Activated naive CD8-positive, alpha-beta T cell (primary cell): ENCODE data around the gene GEMIN4.
"Not testable (repeated sequence)": the region's sequence is repeated elsewhere in the genome, so short reads cannot be mapped to it uniquely, and the experiment has no call there.

Source experiments
- H3K27ac Mint-ChIP-seq: one replicate; pipeline ENCODE4 v1.8.0; 2021; ENCODE audit warnings: mixed read lengths
- H3K27me3 Mint-ChIP-seq: one replicate; pipeline ENCODE4 v1.8.0; 2021; ENCODE audit warnings: mixed read lengths
- H3K36me3 Mint-ChIP-seq: one replicate; pipeline ENCODE4 v1.8.0; 2021; ENCODE audit warnings: mixed read lengths
- H3K4me1 Mint-ChIP-seq: one replicate; pipeline ENCODE4 v1.8.0; 2021; ENCODE audit warnings: low read depth, mixed read lengths
- H3K4me3 Mint-ChIP-seq: one replicate; pipeline ENCODE4 v1.8.0; 2021; ENCODE audit warnings: mild to moderate bottlenecking, mixed read lengths
- H3K9me3 Mint-ChIP-seq: one replicate; pipeline ENCODE4 v1.8.0; 2021; ENCODE audit warnings: low read depth, mixed read lengths

The GEMIN4 gene

DNA sequence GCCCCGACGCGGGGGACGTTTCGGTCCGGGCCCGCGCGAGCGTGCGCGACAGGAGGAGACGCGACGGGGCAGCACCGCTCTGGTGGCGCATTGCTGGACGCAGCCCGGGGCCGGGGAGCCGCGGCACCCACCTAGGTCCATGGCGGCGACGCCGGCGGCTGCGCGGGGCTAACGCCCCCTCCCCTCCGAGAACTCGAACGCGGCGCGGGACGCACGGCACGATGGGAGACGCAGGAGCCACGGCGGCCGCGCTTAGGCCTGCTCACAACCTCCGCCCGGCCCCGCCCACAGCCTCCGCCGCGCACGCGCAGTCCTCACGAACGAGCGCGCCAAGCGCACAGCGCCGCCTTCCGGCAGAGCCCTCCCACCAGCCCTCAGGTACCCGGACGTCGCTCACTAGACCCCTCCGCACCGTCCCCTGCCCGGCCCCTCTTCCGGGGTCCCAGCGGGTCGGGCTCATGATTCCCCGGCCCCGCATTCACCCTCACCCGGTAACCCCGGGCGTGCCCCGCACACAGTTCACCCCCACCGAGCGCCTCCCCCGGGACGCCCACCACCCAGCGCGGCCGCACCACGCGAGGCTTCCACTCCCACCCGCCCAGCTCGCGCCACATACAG lies at the start of gene GEMIN4:
Gene GEMIN4 (minus strand): TSS at position 263 of the 618 bp plus-strand sequence. CDS start 122 bp downstream, at position 141.
- Mint-ChIP-seq H3K4me3 (peak within 1 kb of the TSS; percentile 99), H3K9me3 (no peaks in the 10 kb centered on the region), H3K27ac (peak within 1 kb of the TSS; percentile 99), H3K36me3 (peaks cover 13% of the 10 kb centered on the region), H3K27me3 (no peaks in the 10 kb centered on the region), H3K4me1 (peaks cover 36% of the 10 kb centered on the region)

DNA sequence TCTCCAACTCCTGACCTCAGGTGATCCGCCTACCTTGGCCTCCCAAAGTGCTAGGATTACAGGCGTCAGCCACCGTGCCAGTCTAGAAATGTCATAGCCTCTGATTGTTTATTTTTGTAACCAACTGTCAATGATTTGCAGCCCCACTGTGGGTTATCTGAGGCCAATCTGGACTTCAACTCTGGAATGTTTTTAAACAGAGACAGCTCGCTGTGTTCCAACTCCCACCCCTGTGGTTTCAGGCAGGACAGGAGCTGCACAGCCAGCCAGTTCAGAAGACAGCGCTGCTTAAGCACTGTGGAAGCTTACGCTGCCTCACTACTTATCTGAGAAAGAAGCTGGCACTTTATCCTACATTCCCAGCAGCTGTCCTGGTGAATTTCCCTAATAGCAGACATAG lies 49.6 kb upstream of the GEMIN4 start:
- H3K4me3 Mint-ChIP-seq, result no peak overlapping the region

DNA sequence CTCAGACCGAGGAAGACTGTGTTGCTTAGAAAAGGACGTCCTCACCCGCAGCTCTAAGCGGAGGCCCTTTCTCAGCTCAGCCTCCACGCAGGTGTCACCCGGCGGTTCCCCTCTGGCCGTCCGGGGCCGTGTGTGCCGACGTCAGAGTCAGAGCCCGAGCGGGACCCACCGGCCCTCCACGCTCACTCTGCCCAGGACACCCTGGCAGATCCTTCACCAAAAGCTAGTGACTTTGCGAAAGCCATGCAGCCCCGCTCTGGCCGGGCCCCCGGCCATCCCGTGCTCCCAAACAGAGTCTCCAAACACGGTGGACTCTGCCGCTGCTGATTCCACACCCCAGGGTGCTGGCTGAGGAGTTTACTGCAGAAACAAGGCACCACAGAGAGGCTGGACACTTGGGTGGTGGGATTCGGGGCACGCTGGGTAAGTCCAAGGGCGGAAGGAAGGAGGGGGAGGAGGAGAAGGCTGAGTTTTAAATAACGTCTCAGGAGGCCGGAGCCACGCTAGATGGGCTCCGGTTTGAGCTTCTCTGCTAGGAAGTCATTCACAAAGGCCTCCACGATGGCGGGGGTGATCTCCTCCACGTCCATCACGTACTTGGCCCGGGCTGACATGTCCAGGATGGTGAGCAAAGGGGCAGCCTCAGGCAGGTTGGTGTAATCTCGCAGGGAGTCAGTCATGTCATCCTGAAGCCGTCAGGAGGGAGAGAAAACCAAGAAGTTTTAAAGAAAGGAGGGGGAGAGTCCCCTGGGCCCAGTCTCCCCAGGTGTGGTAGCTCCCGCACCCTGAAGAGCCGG lies 48.6 kb upstream of the GEMIN4 start:
- Mint-ChIP-seq H3K27me3 (no peaks in the 10 kb centered on the region), H3K27ac (no peak overlapping the region), H3K36me3 (no peaks in the 10 kb centered on the region)

More for the DNA sequence above, 49.6 kb upstream of the GEMIN4 start:
- H3K4me1 Mint-ChIP-seq, result no peaks in the 10 kb centered on the region
- no peak overlapping the region for H3K27ac Mint-ChIP-seq
- H3K27me3 Mint-ChIP-seq, result no peaks in the 10 kb centered on the region
- no peaks in the 10 kb centered on the region for H3K36me3 Mint-ChIP-seq
- no peaks in the 10 kb centered on the region for H3K9me3 Mint-ChIP-seq

DNA sequence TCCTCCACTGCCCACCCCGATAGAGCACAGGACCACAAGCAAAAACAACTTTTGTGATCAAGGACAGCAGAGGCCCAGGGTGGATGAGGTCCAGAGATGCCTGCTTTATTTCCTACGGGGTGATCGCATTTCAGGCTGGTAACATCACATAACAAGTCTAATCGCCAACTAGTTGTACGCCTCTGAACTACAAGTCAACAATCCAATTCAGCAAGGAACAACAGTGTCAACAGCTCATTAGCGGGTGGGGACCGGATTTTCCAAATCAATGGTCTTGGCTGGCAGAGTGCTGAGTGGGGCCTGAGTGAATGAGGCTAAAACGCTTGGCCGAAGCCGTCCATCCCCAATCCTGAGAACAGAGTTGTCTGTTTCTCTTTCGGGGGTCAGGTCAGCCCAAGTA lies 47.2 kb upstream of the GEMIN4 start:
- Mint-ChIP-seq H3K4me1 (peaks cover 7% of the 10 kb centered on the region), H3K4me3 (no peak overlapping the region), H3K36me3 (no peaks in the 10 kb centered on the region), H3K27me3 (no peaks in the 10 kb centered on the region), H3K27ac (no peak overlapping the region), H3K9me3 (no peaks in the 10 kb centered on the region)

More for the DNA sequence above, 48.6 kb upstream of the GEMIN4 start:
- no peak overlapping the region for H3K4me3 Mint-ChIP-seq
- H3K4me1 Mint-ChIP-seq, result no peaks in the 10 kb centered on the region
- no peaks in the 10 kb centered on the region for H3K9me3 Mint-ChIP-seq

DNA sequence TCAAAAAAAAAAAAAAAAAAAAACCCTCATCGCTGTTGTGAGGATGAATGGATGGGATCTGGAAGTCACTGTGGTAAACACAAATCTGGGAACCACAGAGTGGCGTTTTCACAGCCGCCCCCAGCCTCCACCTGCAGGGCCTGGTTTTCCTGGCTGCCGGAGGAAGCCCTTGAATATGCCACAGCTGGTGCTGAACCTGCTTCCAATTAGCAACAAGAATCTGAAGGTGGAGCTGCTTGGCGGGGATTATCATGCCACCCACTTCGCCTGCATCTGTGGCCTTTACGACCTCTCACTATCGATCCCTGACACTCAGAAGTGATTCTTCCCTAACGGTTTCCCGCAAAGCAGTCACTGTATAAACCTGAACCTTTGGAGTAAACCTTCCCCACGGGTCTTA lies 46.2 kb upstream of the GEMIN4 start:
- Mint-ChIP-seq H3K36me3 (no peaks in the 10 kb centered on the region), H3K9me3 (no peaks in the 10 kb centered on the region), H3K27me3 (no peaks in the 10 kb centered on the region), H3K4me1 (peaks cover 7% of the 10 kb centered on the region), H3K4me3 (no peak overlapping the region), H3K27ac (no peak overlapping the region)

DNA sequence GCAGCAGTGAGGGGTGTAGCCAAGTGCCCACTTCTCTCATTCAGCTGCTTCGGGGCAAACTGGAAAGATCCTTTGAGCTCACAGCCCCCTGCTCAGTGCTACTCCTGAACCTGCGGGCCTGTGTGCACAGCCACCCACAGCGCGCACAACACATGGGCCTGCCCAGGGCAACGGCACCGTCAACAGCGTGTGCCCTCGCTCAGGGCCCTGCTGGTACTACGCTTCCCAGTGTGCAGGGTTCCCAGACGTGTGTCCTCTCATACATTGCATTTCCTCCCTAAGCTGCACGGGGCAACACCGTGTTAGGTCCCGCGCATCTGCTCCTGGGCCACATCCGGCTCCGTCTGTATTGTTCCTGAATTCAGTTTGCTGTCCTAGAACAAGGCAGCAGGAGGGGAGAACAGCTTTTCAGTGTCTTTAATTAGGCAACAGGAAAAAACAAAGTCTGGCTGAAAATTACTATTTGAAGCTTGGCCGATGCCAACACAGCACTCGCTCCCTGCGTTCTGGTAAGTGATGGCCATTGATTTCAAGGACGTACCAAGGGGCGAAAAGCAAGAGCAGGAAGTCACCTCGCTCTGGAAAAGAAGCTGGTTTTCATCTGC lies 45.3 kb upstream of the GEMIN4 start:
- Mint-ChIP-seq H3K27me3 (no peaks in the 10 kb centered on the region), H3K4me1 (peaks cover 7% of the 10 kb centered on the region), H3K27ac (no peak overlapping the region), H3K9me3 (no peaks in the 10 kb centered on the region), H3K4me3 (no peak overlapping the region), H3K36me3 (no peaks in the 10 kb centered on the region)

DNA sequence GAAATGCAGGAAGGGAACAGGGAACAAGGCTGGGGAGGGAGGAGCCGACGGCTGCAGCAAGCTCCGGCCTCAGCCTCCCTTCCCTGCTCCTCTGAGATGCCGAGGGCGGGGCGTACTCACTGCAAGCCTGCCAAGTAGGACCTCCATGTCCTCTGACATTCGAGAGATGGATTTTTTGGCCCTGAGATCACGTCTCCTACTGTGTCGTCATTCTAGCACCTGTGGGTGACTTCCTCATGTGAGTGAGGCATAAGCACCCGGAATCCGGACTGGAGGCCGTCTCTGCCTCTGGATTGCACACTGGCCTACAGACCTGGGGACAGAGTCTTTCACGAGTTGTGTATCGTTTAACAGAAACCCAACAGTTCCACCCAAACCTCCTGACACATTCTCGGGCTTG lies 44.5 kb upstream of the GEMIN4 start:
- Mint-ChIP-seq H3K4me3 (no peak overlapping the region), H3K27ac (no peak overlapping the region), H3K36me3 (no peaks in the 10 kb centered on the region), H3K27me3 (no peaks in the 10 kb centered on the region), H3K4me1 (peaks cover 7% of the 10 kb centered on the region), H3K9me3 (no peaks in the 10 kb centered on the region)

DNA sequence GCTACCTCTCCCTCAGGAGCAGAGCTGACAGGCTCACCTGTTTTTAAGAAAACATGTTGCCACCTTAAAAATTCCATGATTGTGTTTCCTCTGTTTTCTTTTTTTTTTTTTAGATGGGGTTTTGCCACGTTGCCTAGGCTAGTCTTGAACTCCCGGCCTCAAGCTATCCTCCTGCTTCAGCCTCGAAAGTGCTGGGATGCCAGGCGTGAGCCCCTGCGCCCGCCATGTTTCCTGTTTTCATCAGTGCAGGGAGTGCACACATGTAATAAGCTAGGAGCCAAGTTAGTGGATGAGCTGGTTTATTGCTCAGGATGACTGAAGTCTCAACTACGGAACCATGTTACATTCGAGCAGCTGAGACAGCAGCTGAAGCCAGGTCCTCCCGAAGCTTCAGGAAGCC lies 43.7 kb upstream of the GEMIN4 start:
- H3K27ac Mint-ChIP-seq, result no peak overlapping the region
- peaks cover 3% of the 10 kb centered on the region for H3K36me3 Mint-ChIP-seq
- H3K4me3 Mint-ChIP-seq, result no peak overlapping the region
- no peaks in the 10 kb centered on the region for H3K27me3 Mint-ChIP-seq
- peaks cover 8% of the 10 kb centered on the region for H3K4me1 Mint-ChIP-seq
- H3K9me3 Mint-ChIP-seq, result no peaks in the 10 kb centered on the region

DNA sequence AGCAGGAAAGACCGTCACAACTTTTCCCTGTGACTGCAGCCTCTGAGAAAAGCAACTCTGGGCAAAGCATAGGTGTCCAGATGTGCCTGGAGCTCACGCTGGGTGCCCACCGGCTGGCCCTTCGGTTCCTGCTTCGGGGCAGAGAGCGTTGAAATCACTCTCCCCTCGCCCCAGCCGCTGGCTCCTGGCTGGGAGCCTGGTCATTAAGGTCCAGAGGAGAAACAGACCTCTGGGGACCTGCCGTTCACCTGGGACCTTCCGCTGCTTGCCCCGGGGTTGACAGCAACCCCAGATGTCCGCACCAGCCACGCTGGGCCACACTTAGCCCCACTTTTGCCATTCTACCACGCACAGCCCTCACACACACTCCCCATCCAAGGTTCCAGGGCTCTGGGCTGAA lies 43.2 kb upstream of the GEMIN4 start:
- Mint-ChIP-seq H3K4me3 (no peak overlapping the region), H3K9me3 (no peaks in the 10 kb centered on the region), H3K27me3 (no peaks in the 10 kb centered on the region), H3K4me1 (peaks cover 8% of the 10 kb centered on the region), H3K36me3 (peaks cover 3% of the 10 kb centered on the region), H3K27ac (no peak overlapping the region)

DNA sequence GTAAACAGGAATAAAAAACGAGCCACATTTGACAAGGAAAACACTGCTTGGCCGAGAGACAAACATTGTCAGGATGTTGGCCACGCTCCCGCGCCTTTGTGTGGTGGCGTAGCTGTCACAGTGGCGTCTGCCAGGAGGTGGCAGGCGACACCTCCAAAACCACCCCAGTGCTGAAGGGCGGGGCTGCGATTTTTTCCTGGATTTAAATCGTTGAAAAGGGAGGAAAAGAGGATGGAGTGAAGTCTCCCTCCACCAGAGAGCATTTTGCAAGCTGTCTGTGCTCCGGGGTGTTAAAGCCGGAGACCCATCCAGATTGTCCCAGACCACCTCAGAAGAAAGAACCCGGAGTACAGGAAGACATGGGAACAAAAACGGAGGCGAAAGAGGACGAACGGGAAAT lies 42.8 kb upstream of the GEMIN4 start:
- no peaks in the 10 kb centered on the region for H3K9me3 Mint-ChIP-seq
- no peak overlapping the region for H3K4me3 Mint-ChIP-seq
- H3K27ac Mint-ChIP-seq, result no peak overlapping the region
- H3K36me3 Mint-ChIP-seq, result peaks cover 3% of the 10 kb centered on the region
- peaks cover 8% of the 10 kb centered on the region for H3K4me1 Mint-ChIP-seq
- no peaks in the 10 kb centered on the region for H3K27me3 Mint-ChIP-seq

DNA sequence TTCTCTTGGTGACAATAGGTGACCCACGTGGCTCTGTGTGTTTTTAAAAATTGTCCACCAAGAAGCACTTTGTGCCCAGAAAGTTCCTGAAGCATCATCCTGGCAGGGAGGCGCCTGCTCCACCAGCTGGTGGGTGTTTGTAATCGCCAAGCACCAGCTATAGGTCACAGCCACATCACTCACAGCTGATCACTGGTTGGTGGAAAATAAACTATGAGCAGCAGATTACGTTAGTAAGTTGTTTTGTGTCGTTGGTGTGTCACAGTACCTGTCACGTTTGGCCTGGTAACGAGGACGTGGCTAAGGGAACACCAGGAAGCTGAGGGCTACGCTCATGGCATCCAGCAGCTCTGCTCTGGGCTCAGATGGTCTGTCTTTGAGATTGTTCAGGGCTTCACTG lies 40.2 kb upstream of the GEMIN4 start:
- H3K36me3 Mint-ChIP-seq, result peaks cover 5% of the 10 kb centered on the region
- H3K4me1 Mint-ChIP-seq, result peaks cover 8% of the 10 kb centered on the region
- no peak overlapping the region for H3K4me3 Mint-ChIP-seq
- H3K27ac Mint-ChIP-seq, result no peak overlapping the region
- no peaks in the 10 kb centered on the region for H3K27me3 Mint-ChIP-seq
- H3K9me3 Mint-ChIP-seq, result no peaks in the 10 kb centered on the region

DNA sequence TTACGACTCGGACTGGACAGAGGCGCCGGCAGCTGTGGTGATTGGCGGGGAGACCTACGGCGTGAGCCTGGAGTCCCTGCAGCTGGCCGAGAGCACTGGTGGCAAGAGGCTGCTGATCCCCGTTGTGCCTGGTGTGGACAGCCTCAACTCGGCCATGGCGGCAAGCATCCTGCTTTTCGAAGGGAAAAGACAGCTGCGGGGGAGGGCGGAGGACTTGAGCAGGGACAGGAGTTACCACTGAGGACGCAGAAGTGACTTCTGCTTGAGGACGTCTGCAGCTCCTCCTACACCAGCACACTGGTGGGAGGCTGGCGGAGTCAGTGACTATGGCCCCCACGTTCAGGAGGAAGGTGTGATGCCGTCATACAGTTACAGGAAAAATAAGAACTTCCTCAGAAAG lies 39.8 kb upstream of the GEMIN4 start:
- Mint-ChIP-seq H3K27me3 (no peaks in the 10 kb centered on the region), H3K9me3 (no peaks in the 10 kb centered on the region), H3K4me3 (no peak overlapping the region), H3K36me3 (peaks cover 5% of the 10 kb centered on the region), H3K27ac (no peak overlapping the region), H3K4me1 (peaks cover 8% of the 10 kb centered on the region)

DNA sequence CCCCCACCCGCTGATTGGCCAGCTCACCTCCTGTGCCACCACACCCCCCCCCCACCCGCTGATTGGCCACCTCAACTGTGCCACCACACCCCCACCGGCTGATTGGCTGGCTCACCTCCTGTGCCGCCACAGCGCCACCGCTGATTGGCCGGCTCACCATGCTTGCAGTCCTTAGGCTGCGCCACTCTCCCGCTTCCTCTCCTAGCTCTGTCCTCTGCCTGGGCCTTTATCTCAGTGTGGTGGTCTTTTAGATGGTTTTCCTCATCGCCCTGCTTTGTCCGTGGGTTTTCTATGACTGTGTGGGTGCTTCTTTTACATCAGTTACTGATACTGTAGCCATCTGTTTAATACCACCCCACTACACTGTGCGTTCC lies 38.8 kb upstream of the GEMIN4 start:
- H3K9me3 Mint-ChIP-seq, H3K4me1 Mint-ChIP-seq, H3K27me3 Mint-ChIP-seq, H3K36me3 Mint-ChIP-seq, H3K4me3 Mint-ChIP-seq: not testable (repeated sequence)
- peak overlapping the region; percentile 34 for H3K27ac Mint-ChIP-seq

DNA sequence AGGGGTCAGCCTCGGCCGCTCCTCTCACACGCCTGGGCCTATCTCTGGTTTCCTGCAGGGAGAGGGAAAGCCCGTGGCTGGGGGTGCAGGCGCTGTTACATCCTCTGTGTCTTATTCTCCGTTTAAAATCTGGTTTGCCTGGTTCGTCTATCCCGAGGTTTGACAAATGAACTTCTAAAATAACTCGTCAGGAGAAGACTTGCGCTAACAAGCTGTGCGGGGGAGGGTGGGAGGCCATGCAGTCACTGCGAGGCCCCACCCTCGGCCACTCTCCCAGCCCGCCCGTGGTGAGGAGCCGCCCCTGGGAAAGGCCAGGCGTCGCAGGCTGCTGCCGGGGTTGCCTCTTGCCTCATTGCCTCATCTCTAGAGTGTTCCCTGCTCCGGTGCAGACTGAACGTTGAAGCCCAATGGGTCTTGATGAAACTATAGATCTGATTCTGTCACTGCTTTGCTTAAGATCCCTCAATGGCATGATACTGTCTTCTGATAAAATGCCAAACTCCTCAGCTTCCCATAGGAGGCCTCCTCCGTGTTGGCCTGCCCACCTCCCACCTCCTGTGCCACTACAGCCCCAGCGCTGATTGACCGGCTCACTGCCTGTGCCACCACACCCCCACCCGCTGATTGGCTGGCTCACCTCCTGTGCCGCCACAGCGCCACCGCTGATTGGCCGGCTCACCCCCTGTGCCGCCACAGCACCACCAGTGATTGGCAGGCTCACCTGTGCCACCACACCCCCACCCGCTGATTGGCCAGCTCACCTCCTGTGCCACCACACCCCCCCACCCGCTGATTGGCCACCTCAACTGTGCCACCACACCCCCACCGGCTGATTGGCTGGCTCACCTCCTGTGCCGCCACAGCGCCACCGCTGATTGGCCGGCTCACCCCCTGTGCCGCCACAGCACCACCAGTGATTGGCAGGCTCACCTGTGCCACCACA lies 38.1 kb upstream of the GEMIN4 start:
- not testable (repeated sequence) for H3K9me3 Mint-ChIP-seq, H3K27ac Mint-ChIP-seq, H3K36me3 Mint-ChIP-seq, H3K27me3 Mint-ChIP-seq, H3K4me3 Mint-ChIP-seq
- peaks cover 10% of the 10 kb centered on the region for H3K4me1 Mint-ChIP-seq
